HL-60 (cell line): ENCODE results near the gene MYH11.

ENCODE experiments used
- DNase-seq, 2 experiments: peaks; one replicate each; pipeline ENCODE4 v3.0.0-alpha.2; 2010 to 2020; ENCODE audit warnings: low read depth in 1 of 2, low spot score in 1 of 2
- H3K27ac ChIP-seq: fragments of 250-450 bp; sonication (Bioruptor Pico); replicated peaks from 2 replicates; pipeline ENCODE4 v1.5.1; 2020; ENCODE audit warnings: mild to moderate bottlenecking, moderate library complexity
- H3K27me3 ChIP-seq: fragments of 250-450 bp; sonication (Bioruptor Pico); 2 replicates; pipeline ENCODE4 v1.5.1; 2021; ENCODE audit warnings: mild to moderate bottlenecking, moderate library complexity; ENCODE audit not compliant: insufficient read depth, poor library complexity, severe bottlenecking
- H3K4me3 ChIP-seq: replicated peaks from 2 replicates; pipeline ENCODE4 v1.5.1; 2011; ENCODE audit warnings: mild to moderate bottlenecking, control low read depth, low read length; ENCODE audit not compliant: insufficient read depth
- CTCF ChIP-seq: IDR thresholded peaks from one replicate; pipeline ENCODE4 v1.5.1; 2011; ENCODE audit warnings: low read length, control low read depth, inconsistent platforms; ENCODE audit not compliant: insufficient read depth
- GABPA ChIP-seq: IDR thresholded peaks from 2 replicates; pipeline ENCODE4 v1.6.1; 2012; ENCODE audit warnings: low read depth
- POLR2AphosphoS5 ChIP-seq: IDR thresholded peaks from 2 replicates; pipeline ENCODE4 v1.6.1; 2012; ENCODE audit warnings: low read depth
- REST ChIP-seq: IDR thresholded peaks from 2 replicates; pipeline ENCODE4 v1.6.1; 2012; ENCODE audit warnings: low read depth; ENCODE audit not compliant: insufficient replicate concordance
- SPI1 ChIP-seq: IDR thresholded peaks from 2 replicates; pipeline ENCODE4 v1.6.1; 2012; ENCODE audit warnings: low read depth, mild to moderate bottlenecking, borderline replicate concordance

MYH11 gene

GRCh38 chr16:15861996-15862395 is 5.2 kb upstream of the MYH11 start:
- Histone ChIP-seq H3K4me3 (no peak overlapping the region), H3K27me3 (peaks cover 10% of the 10 kb centered on the region), H3K27ac (no peak overlapping the region)
- TF ChIP-seq GABPA (no peak), CTCF (no peak)
- no peak for DNase-seq

GRCh38 chr16:15858921-15859668 is 2.3 kb upstream of the MYH11 start:
- no peak for DNase-seq
- no peak overlapping the region for H3K4me3 ChIP-seq
- TF ChIP-seq CTCF (no peak), POLR2AphosphoS5 (no peak), GABPA (no peak), REST (no peak), SPI1 (no peak)
- no peak overlapping the region for H3K27ac ChIP-seq
- peaks cover 24% of the 10 kb centered on the region for H3K27me3 ChIP-seq

GRCh38 chr16:15857724-15858560 is 1.1 kb upstream of the MYH11 start:
- Histone ChIP-seq H3K4me3 (no peak overlapping the region), H3K27ac (no peak overlapping the region), H3K27me3 (peaks cover 24% of the 10 kb centered on the region)
- no peak for TF ChIP-seq REST
- no peak for TF ChIP-seq POLR2AphosphoS5
- TF ChIP-seq CTCF: no peak
- TF ChIP-seq SPI1: no peak
- no peak for TF ChIP-seq GABPA
- no peak for DNase-seq
